CD1c-positive myeloid dendritic cell (primary cell): ENCODE results near the gene PLEKHM3.
"Not testable (repeated sequence)": the region's sequence is repeated elsewhere in the genome, so short reads cannot be mapped to it uniquely, and the experiment has no call there.

Experiments used
- DNase-seq: peaks from one replicate; pipeline ENCODE4 v3.0.0-alpha.2; 2016; ENCODE audit errors: extremely low spot score

Gene PLEKHM3

DNA sequence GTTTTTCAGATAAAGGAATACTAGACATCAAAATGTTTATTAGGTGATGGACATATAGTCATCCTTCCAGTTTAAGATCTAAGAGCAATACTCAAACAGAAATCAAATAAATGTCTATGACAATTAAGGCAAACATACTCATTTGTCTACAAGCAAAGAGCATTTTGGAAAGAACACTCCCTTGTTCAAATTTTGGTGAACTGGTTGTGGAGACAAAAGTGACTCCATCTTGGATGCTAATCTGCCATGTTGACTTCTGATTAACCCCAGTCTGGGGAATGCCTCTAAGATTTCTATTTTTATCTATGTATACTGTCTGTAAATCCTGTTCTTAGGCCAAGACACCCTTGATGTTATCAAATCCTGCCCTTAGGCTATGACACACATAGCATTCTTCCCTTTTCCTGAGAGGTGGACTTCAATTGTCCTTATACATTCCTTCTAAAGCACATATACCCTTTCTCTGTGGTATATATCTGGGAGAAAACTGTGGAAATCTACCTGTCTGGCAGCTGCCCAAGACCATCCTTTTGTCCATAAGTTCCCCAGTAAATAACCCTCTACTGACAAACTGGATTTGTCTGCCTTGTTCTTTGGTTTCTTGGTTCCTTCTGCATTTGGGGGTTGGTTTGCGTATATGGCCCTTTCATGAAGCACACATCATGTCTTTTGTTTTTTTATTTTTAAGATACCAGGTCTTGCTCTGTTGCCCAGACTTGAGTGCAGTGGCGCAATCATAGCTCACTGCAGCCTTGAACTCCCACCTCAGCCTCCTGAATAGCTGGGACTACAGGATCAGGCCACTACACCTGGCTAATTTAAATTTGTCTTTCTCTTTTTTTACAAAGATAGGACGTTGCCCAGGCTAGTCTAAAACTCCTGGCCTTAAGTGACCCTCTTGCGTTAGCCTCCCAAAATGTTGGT, 12.5 kb upstream of the PLEKHM3 start:
- no peak for DNase-seq

DNA sequence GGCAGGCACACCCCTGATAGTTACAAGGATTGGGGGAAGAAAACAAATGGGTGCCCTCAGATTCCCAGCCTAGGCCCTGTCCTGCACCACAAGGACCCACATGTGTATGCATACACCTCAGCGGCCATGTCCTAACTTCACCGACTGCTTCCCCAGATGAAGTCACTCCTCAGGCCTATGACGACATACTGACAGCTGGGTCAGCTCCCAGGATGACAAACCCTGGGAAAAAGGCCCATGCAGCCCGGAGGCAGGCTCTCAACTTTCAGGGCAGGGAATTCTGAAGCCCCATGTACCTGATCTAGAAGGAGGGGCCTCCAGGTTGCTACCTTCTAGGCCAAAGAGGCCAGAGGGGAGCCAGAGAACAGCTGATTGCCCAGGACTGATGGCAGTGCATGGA, 11.0 kb upstream of the PLEKHM3 start:
- no peak for DNase-seq

DNA sequence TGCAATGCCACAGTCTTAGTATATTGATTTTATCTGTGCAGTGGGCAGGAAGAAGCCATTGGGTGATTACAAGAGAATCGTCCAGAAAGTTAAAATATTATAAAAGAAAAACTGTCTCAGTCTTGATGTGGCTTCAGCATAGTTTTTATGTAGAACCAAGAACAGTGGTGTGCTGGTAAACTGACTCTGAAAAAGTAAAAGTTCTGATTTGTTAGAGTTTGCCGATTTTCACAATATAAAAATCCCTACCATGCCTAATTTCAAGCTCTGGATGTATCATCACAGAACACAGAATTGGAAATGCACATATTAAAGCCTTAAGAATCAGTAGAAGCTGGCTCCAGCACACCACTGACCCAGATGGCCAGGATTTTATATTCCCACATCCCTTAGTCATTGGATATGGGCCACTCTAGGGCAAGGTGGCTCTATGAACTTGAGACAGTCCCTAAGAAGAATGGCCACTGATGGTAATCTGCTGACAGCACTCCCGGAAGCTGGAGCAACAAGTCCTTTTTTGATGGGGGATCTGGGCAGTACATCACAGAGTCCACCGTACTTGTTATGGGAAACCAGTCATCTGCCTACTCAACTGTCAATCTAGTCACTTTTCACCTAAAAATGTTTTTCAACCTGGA, 9.3 kb upstream of the PLEKHM3 start:
- DNase-seq, result no peak

DNA sequence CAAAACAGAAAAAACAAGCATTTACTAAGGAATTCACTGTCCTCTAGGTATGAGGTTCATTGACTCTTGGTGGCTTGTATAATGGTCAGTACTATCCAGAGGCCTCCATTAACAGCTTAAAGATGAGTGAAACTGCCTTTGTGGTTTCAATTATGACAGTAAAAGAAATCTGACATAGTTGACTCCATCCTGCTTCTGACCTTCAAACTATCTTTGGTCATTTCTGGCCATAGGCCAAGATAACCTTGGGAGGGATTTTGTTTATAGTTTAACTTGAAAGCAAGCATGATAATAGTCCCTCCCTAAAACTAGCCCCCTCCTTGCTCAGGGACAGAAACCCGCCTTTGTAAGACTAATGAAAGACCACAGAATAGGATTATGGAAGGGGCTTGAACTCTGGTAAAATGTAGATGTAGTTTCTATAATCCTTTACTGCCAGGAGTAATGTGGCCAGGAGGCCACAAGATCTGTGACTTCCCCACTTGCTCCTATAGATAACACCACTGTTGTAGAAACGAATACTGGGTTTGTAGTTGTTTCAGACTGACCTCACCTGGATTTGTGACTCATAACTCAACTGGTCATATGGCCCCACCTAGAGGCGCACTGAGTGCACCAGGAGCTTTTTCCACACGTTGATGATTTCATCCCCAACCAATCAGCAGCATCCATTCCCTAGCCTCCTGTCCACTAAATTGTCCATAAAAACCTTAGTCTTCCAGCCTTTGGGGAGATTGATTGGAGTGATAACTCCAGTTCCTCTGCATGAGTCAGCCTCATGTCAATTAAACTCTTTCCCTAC, 8.6 kb upstream of the PLEKHM3 start:
- DNase-seq, result no peak

DNA sequence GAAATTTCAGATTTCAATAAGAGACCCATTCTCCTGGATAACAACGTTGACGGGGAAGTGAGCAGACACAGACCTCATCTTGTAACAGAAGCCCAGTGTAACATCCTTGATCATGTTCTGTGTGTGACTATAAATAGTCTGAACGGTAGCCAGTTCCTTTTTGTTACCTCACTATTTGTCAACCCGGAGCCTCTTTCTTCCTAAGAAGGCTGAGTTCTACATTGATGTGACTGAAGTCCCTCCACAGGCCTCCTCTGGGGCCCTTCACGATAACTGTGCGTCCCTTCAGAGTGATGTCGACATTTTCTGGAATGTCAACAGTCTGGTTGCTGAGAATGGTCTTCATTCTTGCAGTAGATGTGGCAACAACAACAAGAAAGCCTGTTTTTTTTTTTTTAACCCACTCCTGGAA, 6.3 kb upstream of the PLEKHM3 start:
- peak; percentile 75 for DNase-seq

DNA sequence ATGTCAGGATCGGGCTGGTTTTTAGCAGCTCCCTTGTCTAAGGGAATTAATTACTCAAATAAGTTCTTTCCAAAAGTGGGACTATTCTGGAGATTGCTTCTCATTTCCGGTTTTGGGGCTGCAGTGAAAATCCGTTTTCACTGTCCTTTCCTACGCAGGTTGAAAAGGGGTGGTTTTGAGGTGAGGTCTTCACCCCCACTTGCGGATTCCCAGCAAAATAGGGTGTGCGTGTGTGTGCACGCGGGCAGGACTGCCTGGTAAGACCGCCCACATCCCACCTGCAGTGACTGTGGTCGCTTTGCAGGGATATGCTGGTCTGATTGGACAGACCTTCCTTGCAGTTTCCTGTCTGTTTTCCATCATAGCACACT, 472 bp upstream of the PLEKHM3 start:
- DNase-seq, result no peak

DNA sequence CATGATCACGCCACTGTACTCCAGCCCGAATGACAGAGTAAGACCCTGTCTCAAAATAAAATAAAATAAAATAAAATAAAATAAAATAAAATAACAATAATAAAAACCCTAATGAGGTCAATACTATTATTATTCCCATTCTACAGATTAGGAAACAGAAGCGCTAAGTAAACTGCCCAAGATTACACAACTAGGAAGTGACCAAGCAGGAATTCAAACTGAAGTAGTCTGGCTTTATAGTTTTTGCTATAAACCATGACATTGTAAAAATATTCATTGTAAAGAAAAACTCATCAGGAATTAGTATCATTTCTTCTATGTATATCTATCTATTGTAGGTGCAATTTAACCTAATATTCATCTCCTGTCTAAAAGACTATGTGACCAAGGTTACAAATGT, 1.2 kb downstream of the PLEKHM3 start:
- no peak for DNase-seq

DNA sequence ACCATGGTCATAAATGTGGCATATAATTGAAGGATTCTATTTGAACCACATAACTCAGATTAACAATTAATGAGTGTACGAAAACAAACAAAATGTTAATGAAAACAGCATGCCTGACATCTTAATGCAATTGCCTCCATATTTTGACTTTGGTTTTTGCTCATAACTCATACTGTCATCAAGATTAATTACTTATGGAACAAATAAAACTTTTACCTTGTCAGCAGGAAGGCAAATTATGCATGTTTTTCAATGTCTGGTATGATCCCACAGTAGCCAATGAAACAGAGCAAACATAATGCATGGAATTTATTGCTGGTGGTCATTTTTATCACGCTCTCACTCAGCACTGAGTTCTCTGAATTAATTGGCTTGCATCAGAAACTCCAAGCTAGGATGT, 5.1 kb downstream of the PLEKHM3 start:
- DNase-seq, result no peak

DNA sequence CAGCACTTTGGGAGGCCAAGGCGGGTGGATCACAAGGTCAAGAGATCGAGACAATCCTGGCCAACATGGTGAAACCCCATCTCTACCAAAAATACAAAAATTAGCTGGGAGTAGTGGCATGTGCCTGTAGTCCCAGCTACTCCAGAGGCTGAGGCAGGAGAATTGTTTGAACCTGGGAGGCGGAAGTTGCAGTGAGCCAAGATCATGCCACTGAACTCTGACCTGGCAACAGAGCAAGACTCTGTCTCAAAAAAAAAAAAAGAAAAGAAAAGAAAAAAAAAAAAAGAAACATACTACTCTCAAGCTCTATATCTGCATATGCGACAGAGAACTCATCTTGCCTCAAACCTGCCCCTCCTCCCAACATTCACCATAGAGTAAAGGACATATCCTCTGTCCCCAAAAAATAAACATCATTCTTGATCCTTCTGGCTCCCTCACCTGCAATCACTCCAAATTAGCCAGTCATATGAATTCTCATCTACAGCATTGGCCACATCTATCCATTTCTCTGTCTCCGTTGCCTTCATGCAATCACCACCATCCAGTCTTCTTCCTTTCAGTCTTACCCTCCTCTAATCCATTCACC, 7.1 kb downstream of the PLEKHM3 start:
- DNase-seq, result not testable (repeated sequence)

DNA sequence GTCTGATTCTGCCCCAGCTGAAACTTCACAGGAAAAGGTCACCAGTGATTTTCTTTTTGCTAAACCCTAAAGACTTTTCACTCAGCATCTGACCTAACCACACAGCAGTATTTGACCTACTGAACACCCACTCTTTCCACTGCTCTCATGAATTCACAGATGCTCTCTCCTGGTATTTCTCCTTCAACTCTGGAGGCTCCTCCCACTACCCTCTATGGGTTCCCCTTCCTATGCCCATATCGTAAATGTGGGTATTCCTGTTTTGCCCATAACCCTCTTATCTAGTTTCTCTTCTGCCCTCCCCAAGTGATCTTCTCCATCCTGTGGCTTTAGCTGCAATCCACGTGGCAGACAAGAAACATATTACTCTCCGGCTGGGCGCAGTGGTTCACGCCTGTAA, 7.6 kb downstream of the PLEKHM3 start:
- peak; percentile 67 for DNase-seq

DNA sequence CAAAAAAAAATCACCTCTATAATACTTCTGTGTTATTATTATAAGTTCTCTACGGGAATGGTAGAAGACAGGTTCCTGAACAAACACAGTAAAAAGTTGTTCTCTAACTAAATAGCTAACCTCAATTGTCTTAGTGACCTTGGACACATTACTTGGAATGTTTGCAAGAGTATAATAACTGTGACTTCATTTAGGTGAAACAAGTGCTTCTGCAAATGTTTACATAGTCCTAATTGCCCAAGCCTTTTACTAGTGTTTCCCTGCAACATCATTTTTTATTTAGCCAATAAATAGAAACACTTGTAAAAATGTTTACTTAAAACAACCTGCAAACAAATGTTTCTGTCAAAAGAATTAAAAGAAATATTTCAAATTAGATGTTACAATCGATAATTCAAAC, 9.9 kb downstream of the PLEKHM3 start:
- DNase-seq, result no peak

DNA sequence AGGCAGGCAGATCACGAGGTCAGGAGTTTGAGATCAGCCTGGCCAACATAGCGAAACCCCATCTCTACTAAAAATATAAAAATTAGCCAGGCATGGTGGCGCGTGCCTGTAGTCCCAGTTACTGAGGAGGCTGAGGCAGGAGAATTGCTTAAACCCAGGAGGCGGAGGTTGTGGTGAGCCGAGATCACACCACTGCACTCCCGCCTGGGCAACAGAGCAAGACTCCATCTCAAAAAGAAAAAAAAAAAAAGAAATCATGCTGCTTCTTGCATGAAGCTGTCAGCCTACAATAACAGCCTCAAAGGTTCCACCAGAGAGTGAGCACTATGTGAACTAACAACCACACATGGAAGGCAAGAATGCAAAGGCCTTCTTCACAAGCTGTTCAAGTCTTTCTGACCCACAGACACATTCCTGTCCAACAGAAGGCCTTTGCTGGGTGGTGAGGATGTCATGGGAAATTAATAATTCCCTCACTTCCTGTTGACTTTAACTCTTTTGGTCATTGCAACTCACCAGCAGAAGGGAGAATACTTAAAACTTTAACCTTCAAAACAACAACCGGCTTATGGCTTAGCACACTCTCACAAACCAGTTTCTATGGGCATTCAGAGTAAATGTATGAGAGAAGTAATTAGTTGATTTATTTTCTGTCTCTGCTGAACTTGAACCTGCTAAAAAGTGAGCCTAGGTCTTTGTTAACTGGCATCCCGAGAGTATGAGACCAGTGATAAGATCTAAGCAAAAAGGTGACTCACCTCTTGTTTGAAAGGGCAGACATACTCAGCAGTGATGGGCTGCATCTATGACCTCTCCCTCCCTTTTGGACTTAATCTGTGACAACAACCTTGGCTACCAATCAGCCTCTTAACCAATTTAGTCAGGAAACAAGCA, 11.8 kb downstream of the PLEKHM3 start:
- DNase-seq, result no peak

DNA sequence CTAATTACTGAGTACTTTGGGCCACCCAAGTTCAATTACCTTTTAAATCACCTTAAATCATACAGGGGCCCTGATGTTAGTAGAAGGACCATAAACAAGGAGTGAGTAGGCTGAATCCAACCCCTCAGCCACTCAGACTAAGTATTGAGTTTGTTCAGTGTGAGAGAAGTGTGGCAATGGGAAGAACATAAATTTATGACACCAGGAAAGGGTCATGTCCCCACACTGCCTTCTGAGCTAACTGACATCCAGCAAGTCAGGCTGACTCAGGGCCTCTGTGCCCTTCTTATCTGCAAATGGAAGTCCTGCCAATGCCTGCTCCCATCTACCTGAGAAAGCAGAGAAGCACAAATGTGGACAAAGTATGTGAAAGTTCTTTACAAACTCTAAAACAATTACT, 12.9 kb downstream of the PLEKHM3 start:
- no peak for DNase-seq

DNA sequence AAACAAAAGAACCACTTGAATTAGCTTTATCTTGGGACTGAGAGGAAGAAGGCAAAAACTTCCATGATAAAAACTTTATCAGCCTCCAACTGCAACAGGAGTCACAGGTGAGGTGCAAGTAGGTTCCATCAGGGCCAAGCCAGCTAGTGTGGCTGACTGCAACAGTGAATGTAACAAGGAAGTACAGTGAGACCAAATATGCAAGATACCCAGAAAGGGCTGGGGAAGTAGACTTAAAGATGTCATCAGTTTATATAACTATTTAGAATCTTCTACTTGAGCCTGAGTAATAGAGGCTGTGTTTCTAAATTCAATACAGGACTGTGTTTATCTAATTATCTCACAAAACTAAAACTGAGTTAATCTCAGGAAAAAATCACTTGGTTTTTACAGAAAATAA, 14.8 kb downstream of the PLEKHM3 start:
- peak; percentile 17 for DNase-seq

DNA sequence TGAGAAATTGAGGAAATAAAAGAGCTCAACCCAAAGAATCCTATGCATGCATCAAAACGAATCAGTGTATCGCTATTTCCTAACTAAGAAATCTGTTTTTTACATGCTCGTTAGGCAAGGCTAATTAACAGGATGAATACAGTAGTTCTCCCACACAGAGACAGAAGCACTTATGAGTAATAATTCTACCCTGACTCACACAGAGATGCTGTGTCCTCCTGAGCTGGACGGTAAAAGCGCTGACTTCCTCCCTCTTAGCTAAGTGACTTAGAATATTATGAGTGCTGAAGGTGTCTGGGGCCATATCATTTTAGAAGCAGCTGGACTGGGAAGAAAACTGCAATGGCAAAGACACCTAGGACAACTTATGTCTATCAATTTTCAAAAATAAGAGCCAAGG, 18.5 kb downstream of the PLEKHM3 start:
- DNase-seq, result peak; percentile 38

DNA sequence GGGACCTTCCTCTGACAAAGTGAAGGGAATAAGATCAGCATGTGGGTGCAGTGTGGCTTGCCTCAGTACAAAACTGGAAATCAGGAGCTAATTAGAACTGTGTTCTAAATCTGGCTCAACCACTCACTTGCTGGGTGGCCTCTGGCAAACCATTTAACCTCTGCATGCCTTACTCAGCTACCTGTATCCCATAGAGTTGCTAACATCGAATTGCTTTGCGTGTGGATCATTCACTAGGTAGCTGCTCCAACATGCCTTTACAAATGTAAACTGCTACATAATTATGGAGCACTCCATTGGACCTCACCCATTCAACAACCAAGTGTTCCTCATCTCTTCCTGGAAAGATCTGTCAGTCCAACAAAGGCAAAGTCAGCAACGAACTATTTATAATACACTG, 19.0 kb downstream of the PLEKHM3 start:
- DNase-seq, result no peak

DNA sequence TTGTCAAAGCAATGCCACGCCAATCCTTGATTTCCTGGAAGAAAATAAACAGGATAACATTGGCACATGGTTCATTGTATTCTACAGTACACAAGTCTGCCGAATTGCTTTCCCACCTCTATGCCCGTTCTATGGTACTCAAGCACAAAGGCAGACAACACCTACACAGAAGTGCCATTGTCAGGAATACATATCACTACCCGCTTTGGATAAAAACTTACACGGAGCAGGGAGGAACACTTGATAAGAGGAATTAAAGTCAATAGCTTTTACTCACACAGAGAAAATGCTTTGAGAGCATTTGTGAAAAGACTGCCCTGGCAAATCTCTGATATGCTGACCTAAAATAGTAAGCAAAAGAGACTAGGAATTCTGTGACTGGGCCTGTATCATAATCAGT, 23.4 kb downstream of the PLEKHM3 start:
- no peak for DNase-seq

DNA sequence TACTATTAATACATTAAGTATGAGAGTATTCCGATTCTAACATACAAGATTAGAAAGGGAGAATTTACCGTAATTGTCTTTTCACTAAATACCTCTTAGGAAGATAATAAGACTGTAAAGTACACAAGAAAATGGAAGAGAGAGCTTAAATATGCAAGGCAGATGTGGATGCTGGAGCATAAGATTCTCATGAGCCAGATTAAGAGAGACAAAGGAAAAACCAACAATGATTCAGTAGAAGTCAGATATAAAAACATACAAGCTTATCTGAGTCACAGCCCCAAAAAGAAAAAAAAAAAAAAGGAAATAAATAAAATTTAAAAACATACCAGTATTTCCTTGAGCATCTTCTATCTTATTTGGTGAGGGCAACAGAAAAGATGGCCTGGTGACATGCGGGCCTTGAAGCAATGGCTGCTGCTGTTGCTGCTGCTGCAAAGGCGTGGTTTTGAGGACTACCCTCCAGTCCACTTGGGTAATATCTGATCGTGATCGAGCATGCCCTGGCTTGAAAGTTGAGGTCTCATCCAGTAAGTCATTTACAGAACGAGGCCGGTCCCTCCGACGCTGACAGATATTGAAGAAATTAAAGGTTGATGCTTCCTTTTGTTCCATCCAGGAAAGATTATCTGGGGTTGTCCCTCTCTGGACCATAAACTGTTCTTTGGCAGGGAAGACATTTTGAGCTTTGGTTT, 24.5 kb downstream of the PLEKHM3 start:
- no peak for DNase-seq

DNA sequence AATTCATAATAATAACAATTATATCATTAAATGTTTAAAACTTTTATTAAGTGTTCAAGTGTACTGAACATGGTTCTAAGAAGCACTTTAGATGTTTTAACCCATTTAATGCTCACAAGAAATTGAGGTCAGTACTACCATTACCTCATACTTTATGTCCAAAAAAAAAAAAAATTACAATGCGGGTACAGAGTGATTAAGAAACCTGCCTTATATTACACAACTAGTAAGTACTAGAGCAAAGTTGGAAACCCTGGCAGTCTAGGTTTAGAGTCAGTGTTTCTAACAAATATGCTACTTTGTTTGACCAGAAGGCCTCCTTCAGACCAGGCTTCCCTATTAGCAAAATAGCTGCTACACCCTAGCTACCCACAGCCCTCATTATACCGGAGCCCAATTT, 28.5 kb downstream of the PLEKHM3 start:
- no peak for DNase-seq

DNA sequence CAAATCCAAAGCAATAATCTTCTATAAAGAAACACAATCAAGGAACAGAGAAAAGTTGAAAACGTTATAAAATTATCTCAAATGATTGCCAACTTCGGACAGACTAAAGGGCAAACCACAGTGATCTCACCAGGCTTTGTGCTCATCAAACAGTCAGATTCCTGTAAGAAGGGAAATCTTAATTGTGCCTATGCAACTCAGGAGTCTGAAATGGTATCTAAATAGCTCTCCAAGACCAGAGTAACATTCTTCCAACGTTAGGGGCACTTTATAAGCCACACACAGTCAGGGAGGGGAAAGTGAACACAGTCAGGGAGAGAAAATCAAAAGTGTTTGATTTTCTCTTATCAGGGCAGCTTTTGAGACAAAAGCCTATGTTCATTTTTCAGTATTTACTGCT, 29.4 kb downstream of the PLEKHM3 start:
- no peak for DNase-seq
